Activated B cell treated with CpG ODN at 0.5 μM for 24 hours (primary cell): ENCODE results near the gene GSK3B. TPM values are rescaled to one million over a fixed set of nuclear protein-coding genes. Genes with fewer than 3 reads are reported as not detected.

Experiments used
- ATAC-seq: fragments of 200-7000 bp; cut with Tn5 transposase; one replicate; pipeline ENCODE4 v1.10.0; 2021; ENCODE audit warnings: low read depth, mild to moderate bottlenecking, moderate library complexity
- CTCF ChIA-PET: fragments of 350-600 bp; sonication (Branson Sonifier 250); formaldehyde crosslinking; loops from one replicate; lab custom pipeline; 2021; ENCODE audit warnings: antibody characterized with exemption; lab: Charles Lee
- POLR2A ChIA-PET: fragments of 350-600 bp; sonication (Branson Sonifier 250); formaldehyde crosslinking; loops from one replicate; lab custom pipeline; 2021; ENCODE audit warnings: antibody characterized with exemption; lab: Charles Lee
- DNase-seq: peaks from one replicate; pipeline ENCODE4 v3.0.0; 2022
- H3K27ac Mint-ChIP-seq: one replicate; pipeline ENCODE4 v1.8.0; 2020; ENCODE audit warnings: mixed read lengths
- H3K27me3 Mint-ChIP-seq: one replicate; pipeline ENCODE4 v1.8.0; 2021; ENCODE audit warnings: mixed read lengths
- H3K36me3 Mint-ChIP-seq: one replicate; pipeline ENCODE4 v1.8.0; 2021; ENCODE audit warnings: low read depth, mixed read lengths
- H3K4me1 Mint-ChIP-seq: one replicate; pipeline ENCODE4 v1.8.0; 2021; ENCODE audit warnings: mixed read lengths
- H3K4me3 Mint-ChIP-seq: one replicate; pipeline ENCODE4 v1.8.0; 2020; ENCODE audit warnings: mild to moderate bottlenecking, mixed read lengths
- H3K9me3 Mint-ChIP-seq: one replicate; pipeline ENCODE4 v1.8.0; 2020; ENCODE audit warnings: mixed read lengths
- CTCF ChIP-seq: fragments of 200-600 bp; IDR thresholded peaks from one replicate; pipeline ENCODE4 v1.8.0; 2022; ENCODE audit warnings: antibody characterized with exemption, mild to moderate bottlenecking
- intact Hi-C: fragments of 100-400 bp; cut with micrococcal nuclease; formaldehyde crosslinking; loops from one replicate; pipeline ENCODE4 v1.15.1; 2024
- total RNA-seq: library from RNA; stranded (reverse); gene quantifications from 2 replicates; pipeline ENCODE4 v1.2.3, GENCODE V29; 2022

Gene GSK3B
- total RNA-seq, result 30.8 and 35.4 TPM in 2 replicates

DNA sequence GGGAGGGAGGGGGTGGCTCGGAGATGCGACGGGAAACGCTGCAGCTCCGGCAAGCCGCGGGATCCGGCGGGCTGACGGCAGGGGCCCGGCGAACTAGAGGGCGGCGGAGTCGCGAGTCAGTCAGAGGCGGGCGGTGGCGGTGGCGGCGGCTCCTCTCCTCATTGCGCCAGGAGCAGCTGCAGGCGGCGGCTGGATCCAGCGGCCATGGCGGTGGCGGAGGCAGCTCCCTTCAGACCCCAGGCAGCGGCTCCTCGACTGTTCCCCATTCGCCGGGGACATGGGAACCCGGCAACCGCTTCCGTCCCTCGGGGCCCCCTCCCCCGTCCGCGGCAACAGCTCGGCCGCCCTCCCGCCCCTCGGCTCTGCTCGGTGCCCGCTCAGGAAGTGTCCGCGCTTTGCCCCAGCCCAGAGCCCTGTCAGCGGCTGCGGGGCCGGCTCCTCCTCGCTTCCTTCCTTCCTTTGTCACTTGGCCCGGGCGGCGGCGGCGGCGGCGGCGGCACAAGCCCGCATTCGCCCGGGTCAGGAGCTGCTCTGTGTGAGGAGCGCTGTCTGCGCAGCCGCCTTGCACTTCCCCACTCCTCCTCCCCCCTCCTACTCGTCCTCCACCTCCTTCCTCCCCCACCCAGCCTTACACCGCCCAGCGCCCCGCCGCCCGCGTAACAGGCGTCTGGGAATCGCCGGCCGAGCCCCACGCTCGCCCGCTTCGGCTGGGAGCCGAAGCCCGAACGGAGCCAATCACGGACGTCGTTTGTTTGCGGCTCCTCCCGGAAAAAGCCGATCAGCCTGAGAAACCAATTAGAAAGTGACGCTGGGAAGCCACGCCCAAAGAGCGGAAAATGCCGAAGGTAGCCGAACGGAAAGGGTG is at the start of gene GSK3B:
Gene GSK3B (minus strand): TSS at position 537 of the 865 bp plus-strand sequence. CDS start 1,013 bp downstream, outside the sequence.
- H3K27me3 Mint-ChIP-seq, result no peaks in the 10 kb centered on the region
- no peak within 1 kb of the TSS for H3K27ac Mint-ChIP-seq
- no peak for TF ChIP-seq CTCF
- POLR2A ChIA-PET, result interaction anchor here (0.6 to 3.7 kb wide), 25 partner anchors 10 to 773 kb away, joined by 3 to 45 read pairs (median 4); partner anchors contain the start of genes CD80, LRRC58, NDUFB4 and POGLUT1
- intact Hi-C loops, result loop anchor here (1.0 to 10.0 kb wide), 13 partner anchors 35 to 1453 kb away; partner anchors contain the start of genes ARHGAP31, B4GALT4, GTF2E1 and LRRC58
- DNase-seq, result peak; percentile 98
- ATAC-seq, result peak; percentile 60
- H3K4me3 Mint-ChIP-seq, result no peak within 1 kb of the TSS
- H3K36me3 Mint-ChIP-seq, result peaks cover 20% of the 10 kb centered on the region
- peaks cover 14% of the 10 kb centered on the region for H3K4me1 Mint-ChIP-seq
- CTCF ChIA-PET, result interaction anchor here (1.0 kb wide), 1 partner anchor 8 kb away, joined by 3 read pairs; no protein-coding TSS in a partner anchor
- no peaks in the 10 kb centered on the region for H3K9me3 Mint-ChIP-seq

GRCh38 chr3:120143676-120144075 is 49.4 kb upstream of the GSK3B start:
- POLR2A ChIA-PET, result no interaction called here
- no peak overlapping the region for H3K27ac Mint-ChIP-seq

DNA sequence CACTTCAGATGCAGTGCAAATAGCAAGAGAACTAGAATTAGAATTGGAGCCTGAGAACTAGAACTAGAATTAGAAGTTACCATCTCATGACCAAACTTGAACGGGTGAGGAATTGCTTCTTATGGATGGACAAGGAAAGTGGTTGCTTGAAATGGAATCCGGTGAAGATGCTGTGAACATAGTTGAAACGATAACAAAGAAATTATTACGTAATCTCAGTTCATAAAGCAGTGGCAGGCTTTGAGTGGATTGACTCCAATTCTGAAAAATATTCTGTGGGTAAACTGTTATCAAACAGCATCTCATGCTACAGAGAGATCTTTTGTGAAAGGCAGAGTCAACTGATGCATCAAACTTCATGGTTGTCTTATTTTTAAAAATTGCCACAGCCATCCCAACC is 48.0 kb upstream of the GSK3B start:
- no peak for DNase-seq
- intact Hi-C loops, result no loop called here
- no peaks in the 10 kb centered on the region for H3K36me3 Mint-ChIP-seq
- no peak for TF ChIP-seq CTCF
- H3K4me1 Mint-ChIP-seq, result no peaks in the 10 kb centered on the region
- no peaks in the 10 kb centered on the region for H3K9me3 Mint-ChIP-seq
- no peak overlapping the region for H3K27ac Mint-ChIP-seq
- H3K27me3 Mint-ChIP-seq, result no peaks in the 10 kb centered on the region
- ATAC-seq, result no peak
- CTCF ChIA-PET, result interaction anchor here (1.4 kb wide), 1 partner anchor 250 kb away, joined by 5 read pairs; no protein-coding TSS in a partner anchor
- POLR2A ChIA-PET, result no interaction called here
- H3K4me3 Mint-ChIP-seq, result no peak overlapping the region

More at GRCh38 chr3:120143676-120144075, 49.4 kb upstream of the GSK3B start:
- intact Hi-C loops, result no loop called here
- Mint-ChIP-seq H3K36me3 (no peaks in the 10 kb centered on the region), H3K9me3 (no peaks in the 10 kb centered on the region), H3K27me3 (no peaks in the 10 kb centered on the region), H3K4me3 (no peak overlapping the region), H3K4me1 (no peaks in the 10 kb centered on the region)
- TF ChIP-seq CTCF, result no peak
- no peak for DNase-seq
- ATAC-seq, result no peak
- CTCF ChIA-PET, result no interaction called here

DNA sequence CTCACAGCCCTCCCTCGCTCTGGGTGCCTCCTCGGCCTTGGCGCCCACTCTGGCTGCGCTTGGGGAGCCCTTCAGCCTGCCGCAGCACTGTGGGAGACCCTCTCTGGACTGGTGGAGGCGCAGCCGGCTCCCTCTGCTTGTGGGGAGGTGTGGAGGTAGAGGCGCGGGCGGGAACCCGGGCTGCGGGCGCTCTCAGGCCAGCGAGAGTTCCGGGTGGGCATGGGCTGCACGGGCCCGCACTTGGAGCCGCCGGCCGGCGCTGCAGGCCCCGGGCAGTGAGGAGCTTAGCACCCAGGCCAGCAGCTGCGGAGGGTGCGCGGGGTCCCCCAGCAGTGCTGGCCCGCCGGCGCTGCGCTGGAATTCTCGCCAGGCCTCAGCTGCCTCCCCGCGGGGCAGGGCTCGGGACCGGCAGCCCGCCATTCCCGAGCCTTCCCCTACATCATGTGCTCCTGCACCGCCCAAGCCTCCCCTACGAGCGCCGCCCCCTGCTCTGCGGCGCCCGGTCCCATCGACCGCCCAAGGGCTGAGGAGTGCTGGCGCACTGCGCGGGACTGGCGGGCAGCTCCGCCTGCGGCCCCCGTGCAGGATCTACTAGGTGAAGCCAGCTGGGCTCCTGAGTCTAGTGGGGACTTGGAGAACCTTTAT is 46.0 kb upstream of the GSK3B start:
- ChIA-PET POLR2A (no interaction called here), CTCF (no interaction called here)
- Mint-ChIP-seq H3K27ac (no peak overlapping the region), H3K27me3 (no peaks in the 10 kb centered on the region), H3K9me3 (no peaks in the 10 kb centered on the region), H3K4me1 (no peaks in the 10 kb centered on the region), H3K36me3 (no peaks in the 10 kb centered on the region), H3K4me3 (no peak overlapping the region)
- TF ChIP-seq CTCF, result no peak
- no peak for DNase-seq
- intact Hi-C loops, result no loop called here
- no peak for ATAC-seq

DNA sequence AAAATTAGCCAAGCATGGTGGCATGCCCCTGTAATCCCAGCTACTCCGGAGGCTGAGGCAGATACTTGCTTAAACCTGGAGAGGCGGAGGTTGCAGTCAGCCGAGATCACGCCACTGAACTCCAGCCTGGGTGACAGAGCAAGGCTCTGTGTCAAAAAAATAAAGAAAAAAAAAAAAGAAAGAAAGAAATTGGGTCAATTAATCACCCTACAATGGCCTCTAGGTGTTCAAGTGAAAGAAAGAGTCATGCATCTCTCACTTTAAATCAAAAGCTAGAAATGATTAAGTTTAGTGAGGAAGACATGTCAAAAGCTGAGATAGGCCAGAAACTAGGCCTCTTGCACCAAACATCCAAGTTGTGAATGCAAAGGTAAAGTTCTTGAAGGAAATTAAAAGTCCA is 44.9 kb upstream of the GSK3B start:
- ATAC-seq (no peak), DNase-seq (no peak)
- TF ChIP-seq CTCF, result no peak
- Mint-ChIP-seq H3K4me1 (no peaks in the 10 kb centered on the region), H3K4me3 (no peak overlapping the region), H3K36me3 (no peaks in the 10 kb centered on the region), H3K27ac (no peak overlapping the region), H3K9me3 (no peaks in the 10 kb centered on the region), H3K27me3 (no peaks in the 10 kb centered on the region)
- intact Hi-C loops, result no loop called here
- ChIA-PET CTCF (no interaction called here), POLR2A (no interaction called here)
